ENCODE data around the gene NBEA.

Gene NBEA

DNA sequence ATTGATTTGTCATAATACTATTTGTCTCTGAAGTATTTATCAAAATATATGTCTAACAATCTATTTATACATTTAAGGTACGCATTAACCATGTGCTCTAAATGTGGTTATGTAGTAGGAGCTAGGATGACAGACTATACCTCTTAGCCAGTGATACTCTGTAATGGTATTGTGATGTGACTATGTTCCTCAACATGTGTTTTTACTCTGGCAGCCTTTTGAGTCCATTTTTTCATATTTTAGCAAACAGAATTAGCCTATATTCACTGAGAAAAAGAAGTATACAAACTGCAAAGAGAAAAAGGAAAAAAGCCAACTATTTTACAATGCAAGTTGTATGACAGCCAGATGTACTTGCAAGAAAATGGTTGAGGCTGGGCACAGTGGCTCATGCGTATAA is 507.8 kb downstream of the NBEA start:
- H3K4me3 ChIP-seq (ENCODE audit: low read length in 2 of 2): no peak overlapping the region
- H2BK120ac ChIP-seq (ENCODE audit: low read depth, low read length): no peak overlapping the region
- H2BK5ac ChIP-seq (ENCODE audit: low read length): no peak overlapping the region
- WGBS, 2 donors (ENCODE audit: extremely low coverage in 2 of 2, insufficient read length in 2 of 2, insufficient replicate concordance in 1 of 2): no CpG with 5 or more reads among the region's 2 CpGs
- H2AFZ ChIP-seq (ENCODE audit: low read length): no peak overlapping the region
- no peaks in the 10 kb centered on the region for H3K4me1 ChIP-seq (ENCODE audit: control insufficient read depth in 2 of 2, insufficient read depth in 1 of 2, low read depth in 1 of 2, low read length in 2 of 2)
- H3K4ac ChIP-seq (ENCODE audit: low read length): no peak overlapping the region
- H3K18ac ChIP-seq (ENCODE audit: low read length): no peak overlapping the region
- no peak overlapping the region for H3K4me2 ChIP-seq (ENCODE audit: insufficient read depth, low read length, poor library complexity, severe bottlenecking)
- H4K8ac ChIP-seq (ENCODE audit: low read depth, low read length): no peak overlapping the region
- H3K27me3 ChIP-seq (ENCODE audit: control insufficient read depth in 3 of 3, insufficient read depth in 3 of 3, low read depth in 1 of 3, low read length in 3 of 3): no peaks in the 10 kb centered on the region
- H3K79me1 ChIP-seq (ENCODE audit: low read depth, low read length): no peaks in the 10 kb centered on the region
- H2BK12ac ChIP-seq (ENCODE audit: low read length): no peak overlapping the region
- DNase-seq (ENCODE audit: low spot score): no peak
- no peak overlapping the region for H3K23ac ChIP-seq (ENCODE audit: low read depth, low read length, poor library complexity)
- H3K9ac ChIP-seq (ENCODE audit: low read depth, low read length, poor library complexity): no peak overlapping the region
- no peaks in the 10 kb centered on the region for H3K9me3 ChIP-seq (replicated peaks in 1 of 2; ENCODE audit: control insufficient read depth in 2 of 2, insufficient read depth in 1 of 2, low read depth in 1 of 2, low read length in 2 of 2)
- no peak overlapping the region for H2BK15ac ChIP-seq (ENCODE audit: low read length)
- H2AK5ac ChIP-seq (ENCODE audit: low read depth, low read length): no peak overlapping the region
- H3K14ac ChIP-seq (ENCODE audit: low read length): no peak overlapping the region
- no peaks in the 10 kb centered on the region for H3K36me3 ChIP-seq (replicated peaks in 1 of 2; ENCODE audit: control insufficient read depth in 2 of 2, insufficient read depth in 2 of 2, low read length in 2 of 2)
- no peak overlapping the region for H4K91ac ChIP-seq (ENCODE audit: low read depth, low read length, poor library complexity)
- no peak overlapping the region for H3K27ac ChIP-seq (replicated peaks; ENCODE audit: low read length)

DNA sequence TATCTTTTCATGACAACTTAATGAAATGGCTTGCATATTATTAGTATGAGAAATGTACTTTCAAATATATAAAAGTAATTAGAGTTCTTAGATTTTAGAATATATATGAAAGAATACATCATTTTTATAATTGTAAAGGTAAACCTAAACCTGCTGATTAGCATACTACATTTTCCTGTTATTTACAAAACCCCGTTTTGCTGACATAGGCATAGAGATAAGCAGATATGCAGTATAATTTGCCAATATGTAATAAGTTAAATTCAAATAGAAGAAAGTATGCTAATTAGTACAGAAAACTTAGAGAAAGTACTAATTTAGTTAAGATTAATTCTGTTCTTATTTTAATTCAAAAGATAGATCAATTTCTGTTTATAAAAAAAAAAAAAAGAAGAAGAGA is 513.0 kb downstream of the NBEA start:
- Histone ChIP-seq H3K18ac (ENCODE audit: low read length) (no peak overlapping the region), H3K4me3 (ENCODE audit: low read length in 2 of 2) (no peak overlapping the region), H2BK12ac (ENCODE audit: low read length) (no peak overlapping the region), H3K36me3 (replicated peaks in 1 of 2; ENCODE audit: control insufficient read depth in 2 of 2, insufficient read depth in 2 of 2, low read length in 2 of 2) (no peaks in the 10 kb centered on the region), H3K4ac (ENCODE audit: low read length) (no peak overlapping the region), H2BK15ac (ENCODE audit: low read length) (no peak overlapping the region), H2BK5ac (ENCODE audit: low read length) (no peak overlapping the region), H3K4me2 (ENCODE audit: insufficient read depth, low read length, poor library complexity, severe bottlenecking) (no peak overlapping the region), H3K4me1 (ENCODE audit: control insufficient read depth in 2 of 2, insufficient read depth in 1 of 2, low read depth in 1 of 2, low read length in 2 of 2) (no peaks in the 10 kb centered on the region), H3K9ac (ENCODE audit: low read depth, low read length, poor library complexity) (no peak overlapping the region), H3K27me3 (ENCODE audit: control insufficient read depth in 3 of 3, insufficient read depth in 3 of 3, low read depth in 1 of 3, low read length in 3 of 3) (no peaks in the 10 kb centered on the region), H4K8ac (ENCODE audit: low read depth, low read length) (no peak overlapping the region), H2AFZ (ENCODE audit: low read length) (no peak overlapping the region), H3K14ac (ENCODE audit: low read length) (no peak overlapping the region), H2BK120ac (ENCODE audit: low read depth, low read length) (no peak overlapping the region), H4K91ac (ENCODE audit: low read depth, low read length, poor library complexity) (no peak overlapping the region), H3K9me3 (replicated peaks in 1 of 2; ENCODE audit: control insufficient read depth in 2 of 2, insufficient read depth in 1 of 2, low read depth in 1 of 2, low read length in 2 of 2) (no peaks in the 10 kb centered on the region), H3K79me1 (ENCODE audit: low read depth, low read length) (no peaks in the 10 kb centered on the region), H3K23ac (ENCODE audit: low read depth, low read length, poor library complexity) (no peak overlapping the region), H2AK5ac (ENCODE audit: low read depth, low read length) (no peak overlapping the region), H3K27ac (replicated peaks; ENCODE audit: low read length) (no peak overlapping the region)
- WGBS, 2 donors (ENCODE audit: extremely low coverage in 2 of 2, insufficient read length in 2 of 2, insufficient replicate concordance in 1 of 2): no CpG with 5 or more reads among the region's 1 CpG
- no peak for DNase-seq (ENCODE audit: low spot score)

DNA sequence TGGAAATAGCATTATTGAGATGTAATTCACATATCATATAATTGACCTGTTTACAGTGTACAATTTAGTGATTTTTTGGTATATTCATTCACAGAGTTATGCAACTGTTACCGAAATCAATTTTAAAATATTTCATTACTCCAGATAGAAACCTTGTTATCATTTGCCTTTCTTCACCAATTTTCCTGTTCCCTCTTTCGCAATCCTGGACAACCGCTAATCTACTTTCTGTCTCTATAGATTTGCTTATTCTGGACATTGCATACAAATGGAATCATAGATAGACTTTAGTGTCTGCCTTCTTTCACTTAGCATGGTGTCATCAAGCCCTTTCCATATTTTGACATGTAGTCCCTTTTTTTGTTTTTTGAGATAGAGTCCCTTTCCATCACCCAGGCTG is 515.2 kb downstream of the NBEA start:
- WGBS, 2 donors (ENCODE audit: extremely low coverage in 2 of 2, insufficient read length in 2 of 2, insufficient replicate concordance in 1 of 2): no CpG with 5 or more reads among the region's 3 CpGs

DNA sequence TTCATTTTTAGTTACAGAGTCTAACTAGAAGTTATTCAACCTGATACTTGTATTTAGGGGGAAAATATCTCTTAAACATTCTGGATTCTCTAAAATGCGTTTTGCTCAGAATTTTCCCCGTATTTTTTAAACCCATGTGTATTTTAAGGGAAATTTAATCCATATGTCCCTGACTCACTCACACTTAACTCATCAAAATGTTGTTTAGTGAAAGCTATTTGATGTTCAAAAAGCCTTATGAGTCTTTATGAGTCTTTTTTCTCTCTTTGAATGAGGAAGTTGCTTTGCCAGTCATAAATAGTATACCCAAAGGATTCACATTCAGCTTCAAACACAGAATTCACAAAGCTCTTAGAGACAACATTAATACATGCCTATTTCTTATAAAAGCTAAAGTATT is 518.0 kb downstream of the NBEA start:
- Histone ChIP-seq H2AFZ (ENCODE audit: low read length) (no peak overlapping the region), H2AK5ac (ENCODE audit: low read depth, low read length) (no peak overlapping the region), H2BK120ac (ENCODE audit: low read depth, low read length) (no peak overlapping the region), H3K27ac (replicated peaks; ENCODE audit: low read length) (no peak overlapping the region), H4K91ac (ENCODE audit: low read depth, low read length, poor library complexity) (no peak overlapping the region), H3K4me3 (ENCODE audit: low read length in 2 of 2) (no peak overlapping the region), H3K23ac (ENCODE audit: low read depth, low read length, poor library complexity) (no peak overlapping the region), H3K9me3 (replicated peaks in 1 of 2; ENCODE audit: control insufficient read depth in 2 of 2, insufficient read depth in 1 of 2, low read depth in 1 of 2, low read length in 2 of 2) (no peaks in the 10 kb centered on the region), H3K27me3 (ENCODE audit: control insufficient read depth in 3 of 3, insufficient read depth in 3 of 3, low read depth in 1 of 3, low read length in 3 of 3) (no peaks in the 10 kb centered on the region), H3K4me2 (ENCODE audit: insufficient read depth, low read length, poor library complexity, severe bottlenecking) (no peak overlapping the region), H2BK15ac (ENCODE audit: low read length) (no peak overlapping the region), H3K9ac (ENCODE audit: low read depth, low read length, poor library complexity) (no peak overlapping the region), H3K79me1 (ENCODE audit: low read depth, low read length) (no peaks in the 10 kb centered on the region), H3K4me1 (ENCODE audit: control insufficient read depth in 2 of 2, insufficient read depth in 1 of 2, low read depth in 1 of 2, low read length in 2 of 2) (no peaks in the 10 kb centered on the region), H3K36me3 (replicated peaks in 1 of 2; ENCODE audit: control insufficient read depth in 2 of 2, insufficient read depth in 2 of 2, low read length in 2 of 2) (no peaks in the 10 kb centered on the region), H3K18ac (ENCODE audit: low read length) (no peak overlapping the region), H2BK12ac (ENCODE audit: low read length) (no peak overlapping the region), H3K14ac (ENCODE audit: low read length) (no peak overlapping the region), H2BK5ac (ENCODE audit: low read length) (no peak overlapping the region), H3K4ac (ENCODE audit: low read length) (no peak overlapping the region), H4K8ac (ENCODE audit: low read depth, low read length) (no peak overlapping the region)
- no CpG with 5 or more reads among the region's 2 CpGs for whole genome bisulfite sequencing, 2 donors (ENCODE audit: extremely low coverage in 2 of 2, insufficient read length in 2 of 2, insufficient replicate concordance in 1 of 2)
- no peak for DNase-seq (ENCODE audit: low spot score)

More for the DNA sequence above, 515.2 kb downstream of the NBEA start:
- Histone ChIP-seq H3K18ac (ENCODE audit: low read length) (no peak overlapping the region), H2BK120ac (ENCODE audit: low read depth, low read length) (no peak overlapping the region), H4K8ac (ENCODE audit: low read depth, low read length) (no peak overlapping the region), H3K27me3 (ENCODE audit: control insufficient read depth in 3 of 3, insufficient read depth in 3 of 3, low read depth in 1 of 3, low read length in 3 of 3) (no peaks in the 10 kb centered on the region), H3K23ac (ENCODE audit: low read depth, low read length, poor library complexity) (no peak overlapping the region), H3K4ac (ENCODE audit: low read length) (no peak overlapping the region), H2BK15ac (ENCODE audit: low read length) (no peak overlapping the region), H2AFZ (ENCODE audit: low read length) (no peak overlapping the region), H3K4me1 (ENCODE audit: control insufficient read depth in 2 of 2, insufficient read depth in 1 of 2, low read depth in 1 of 2, low read length in 2 of 2) (no peaks in the 10 kb centered on the region), H3K36me3 (replicated peaks in 1 of 2; ENCODE audit: control insufficient read depth in 2 of 2, insufficient read depth in 2 of 2, low read length in 2 of 2) (no peaks in the 10 kb centered on the region), H2BK5ac (ENCODE audit: low read length) (no peak overlapping the region), H3K79me1 (ENCODE audit: low read depth, low read length) (no peaks in the 10 kb centered on the region), H3K4me3 (ENCODE audit: low read length in 2 of 2) (no peak overlapping the region), H2AK5ac (ENCODE audit: low read depth, low read length) (no peak overlapping the region), H3K4me2 (ENCODE audit: insufficient read depth, low read length, poor library complexity, severe bottlenecking) (no peak overlapping the region), H3K27ac (replicated peaks; ENCODE audit: low read length) (no peak overlapping the region), H3K14ac (ENCODE audit: low read length) (no peak overlapping the region), H3K9me3 (replicated peaks in 1 of 2; ENCODE audit: control insufficient read depth in 2 of 2, insufficient read depth in 1 of 2, low read depth in 1 of 2, low read length in 2 of 2) (no peaks in the 10 kb centered on the region), H4K91ac (ENCODE audit: low read depth, low read length, poor library complexity) (no peak overlapping the region), H3K9ac (ENCODE audit: low read depth, low read length, poor library complexity) (no peak overlapping the region), H2BK12ac (ENCODE audit: low read length) (no peak overlapping the region)
- no peak for DNase-seq (ENCODE audit: low spot score)
